ENCODE measurements around the gene ACOT8.

DNA sequence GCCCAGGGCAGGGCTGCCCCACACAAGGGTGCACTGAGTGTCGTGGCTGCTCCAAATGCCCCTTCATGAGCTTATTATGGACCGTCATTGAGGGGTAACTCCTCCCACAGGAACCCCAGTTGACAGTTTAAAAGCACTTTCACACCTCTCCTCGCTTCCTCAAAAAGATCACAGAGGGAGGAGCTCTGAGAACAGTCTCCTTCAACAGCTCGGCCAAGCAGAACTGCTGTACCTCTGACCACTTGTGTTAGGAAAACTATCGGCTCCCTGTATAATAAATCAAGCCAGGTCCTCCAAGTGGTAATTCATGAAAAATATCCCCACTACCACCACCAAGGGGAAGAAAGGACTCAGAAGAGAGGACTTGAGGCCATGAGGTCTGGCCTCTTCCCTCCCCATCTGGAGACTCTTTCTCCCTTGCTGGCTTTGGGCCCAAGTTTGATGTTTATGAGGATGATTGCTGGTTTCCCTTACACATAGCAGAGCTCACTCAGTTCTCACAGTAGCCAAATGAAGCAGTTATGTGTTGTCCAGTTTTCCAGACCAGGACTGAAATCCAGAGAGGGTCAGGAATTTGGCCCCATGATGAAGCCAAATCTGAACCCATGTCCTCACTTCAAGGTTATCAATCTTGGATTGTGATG lies 14.9 kb downstream of the ACOT8 start:
- TF ChIP-seq, protein P1, sequence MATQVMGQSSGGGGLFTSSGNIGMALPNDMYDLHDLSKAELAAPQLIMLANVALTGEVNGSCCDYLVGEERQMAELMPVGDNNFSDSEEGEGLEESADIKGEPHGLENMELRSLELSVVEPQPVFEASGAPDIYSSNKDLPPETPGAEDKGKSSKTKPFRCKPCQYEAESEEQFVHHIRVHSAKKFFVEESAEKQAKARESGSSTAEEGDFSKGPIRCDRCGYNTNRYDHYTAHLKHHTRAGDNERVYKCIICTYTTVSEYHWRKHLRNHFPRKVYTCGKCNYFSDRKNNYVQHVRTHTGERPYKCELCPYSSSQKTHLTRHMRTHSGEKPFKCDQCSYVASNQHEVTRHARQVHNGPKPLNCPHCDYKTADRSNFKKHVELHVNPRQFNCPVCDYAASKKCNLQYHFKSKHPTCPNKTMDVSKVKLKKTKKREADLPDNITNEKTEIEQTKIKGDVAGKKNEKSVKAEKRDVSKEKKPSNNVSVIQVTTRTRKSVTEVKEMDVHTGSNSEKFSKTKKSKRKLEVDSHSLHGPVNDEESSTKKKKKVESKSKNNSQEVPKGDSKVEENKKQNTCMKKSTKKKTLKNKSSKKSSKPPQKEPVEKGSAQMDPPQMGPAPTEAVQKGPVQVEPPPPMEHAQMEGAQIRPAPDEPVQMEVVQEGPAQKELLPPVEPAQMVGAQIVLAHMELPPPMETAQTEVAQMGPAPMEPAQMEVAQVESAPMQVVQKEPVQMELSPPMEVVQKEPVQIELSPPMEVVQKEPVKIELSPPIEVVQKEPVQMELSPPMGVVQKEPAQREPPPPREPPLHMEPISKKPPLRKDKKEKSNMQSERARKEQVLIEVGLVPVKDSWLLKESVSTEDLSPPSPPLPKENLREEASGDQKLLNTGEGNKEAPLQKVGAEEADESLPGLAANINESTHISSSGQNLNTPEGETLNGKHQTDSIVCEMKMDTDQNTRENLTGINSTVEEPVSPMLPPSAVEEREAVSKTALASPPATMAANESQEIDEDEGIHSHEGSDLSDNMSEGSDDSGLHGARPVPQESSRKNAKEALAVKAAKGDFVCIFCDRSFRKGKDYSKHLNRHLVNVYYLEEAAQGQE (IDR thresholded peaks at IDR 0.05), result no peak
- TF ChIP-seq, protein P2, sequence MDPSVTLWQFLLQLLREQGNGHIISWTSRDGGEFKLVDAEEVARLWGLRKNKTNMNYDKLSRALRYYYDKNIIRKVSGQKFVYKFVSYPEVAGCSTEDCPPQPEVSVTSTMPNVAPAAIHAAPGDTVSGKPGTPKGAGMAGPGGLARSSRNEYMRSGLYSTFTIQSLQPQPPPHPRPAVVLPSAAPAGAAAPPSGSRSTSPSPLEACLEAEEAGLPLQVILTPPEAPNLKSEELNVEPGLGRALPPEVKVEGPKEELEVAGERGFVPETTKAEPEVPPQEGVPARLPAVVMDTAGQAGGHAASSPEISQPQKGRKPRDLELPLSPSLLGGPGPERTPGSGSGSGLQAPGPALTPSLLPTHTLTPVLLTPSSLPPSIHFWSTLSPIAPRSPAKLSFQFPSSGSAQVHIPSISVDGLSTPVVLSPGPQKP (IDR thresholded peaks at IDR 0.05; ENCODE audit: low read depth, low read length), result no peak
- TF ChIP-seq, protein P3, sequence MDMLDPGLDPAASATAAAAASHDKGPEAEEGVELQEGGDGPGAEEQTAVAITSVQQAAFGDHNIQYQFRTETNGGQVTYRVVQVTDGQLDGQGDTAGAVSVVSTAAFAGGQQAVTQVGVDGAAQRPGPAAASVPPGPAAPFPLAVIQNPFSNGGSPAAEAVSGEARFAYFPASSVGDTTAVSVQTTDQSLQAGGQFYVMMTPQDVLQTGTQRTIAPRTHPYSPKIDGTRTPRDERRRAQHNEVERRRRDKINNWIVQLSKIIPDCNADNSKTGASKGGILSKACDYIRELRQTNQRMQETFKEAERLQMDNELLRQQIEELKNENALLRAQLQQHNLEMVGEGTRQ (IDR thresholded peaks at IDR 0.05), result no peak
- TF ChIP-seq, protein P4, sequence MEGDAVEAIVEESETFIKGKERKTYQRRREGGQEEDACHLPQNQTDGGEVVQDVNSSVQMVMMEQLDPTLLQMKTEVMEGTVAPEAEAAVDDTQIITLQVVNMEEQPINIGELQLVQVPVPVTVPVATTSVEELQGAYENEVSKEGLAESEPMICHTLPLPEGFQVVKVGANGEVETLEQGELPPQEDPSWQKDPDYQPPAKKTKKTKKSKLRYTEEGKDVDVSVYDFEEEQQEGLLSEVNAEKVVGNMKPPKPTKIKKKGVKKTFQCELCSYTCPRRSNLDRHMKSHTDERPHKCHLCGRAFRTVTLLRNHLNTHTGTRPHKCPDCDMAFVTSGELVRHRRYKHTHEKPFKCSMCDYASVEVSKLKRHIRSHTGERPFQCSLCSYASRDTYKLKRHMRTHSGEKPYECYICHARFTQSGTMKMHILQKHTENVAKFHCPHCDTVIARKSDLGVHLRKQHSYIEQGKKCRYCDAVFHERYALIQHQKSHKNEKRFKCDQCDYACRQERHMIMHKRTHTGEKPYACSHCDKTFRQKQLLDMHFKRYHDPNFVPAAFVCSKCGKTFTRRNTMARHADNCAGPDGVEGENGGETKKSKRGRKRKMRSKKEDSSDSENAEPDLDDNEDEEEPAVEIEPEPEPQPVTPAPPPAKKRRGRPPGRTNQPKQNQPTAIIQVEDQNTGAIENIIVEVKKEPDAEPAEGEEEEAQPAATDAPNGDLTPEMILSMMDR (IDR thresholded peaks at IDR 0.05), result no peak
- TF ChIP-seq CHD2 (IDR thresholded peaks at IDR 0.05; ENCODE audit: low read length, partially characterized antibody) (no peak), RAD21 (conservative IDR thresholded peaks at IDR 0.05 in 1 of 2, IDR thresholded peaks at IDR 0.05 in 1 of 2) (no peak), PHF8 (IDR thresholded peaks at IDR 0.05; ENCODE audit: borderline replicate concordance, low read depth) (no peak)

Measured in A549 (cell line).